Endothelial cell of umbilical vein (primary cell): ENCODE results near the gene C17orf67.

Experiments used
- EZH2 ChIP-seq: IDR thresholded peaks from 2 replicates; pipeline ENCODE4 v1.6.1; 2012; ENCODE audit warnings: borderline replicate concordance, low read depth, mild to moderate bottlenecking, moderate library complexity, low read length, inconsistent platforms; ENCODE audit not compliant: severe bottlenecking
- FOS ChIP-seq: IDR thresholded peaks from 2 replicates; pipeline ENCODE4 v1.6.1; 2011; ENCODE audit warnings: mild to moderate bottlenecking, low read length, moderate library complexity, borderline replicate concordance; ENCODE audit not compliant: insufficient read depth
- POLR2A ChIP-seq: IDR thresholded peaks from 2 replicates; pipeline ENCODE4 v1.6.1; 2012; ENCODE audit warnings: low read depth, mild to moderate bottlenecking, control low read depth, low read length
- POLR2AphosphoS5 ChIP-seq: IDR thresholded peaks from 2 replicates; pipeline ENCODE4 v1.6.1; 2012; ENCODE audit warnings: low read depth, mild to moderate bottlenecking, control low read depth, low read length, moderate library complexity; ENCODE audit not compliant: insufficient read depth
- TF ChIP-seq, protein P1 (sequence below), 2 donors: IDR thresholded peaks; 1 replicate in 1 of 2; 2 replicates in 1 of 2; pipeline ENCODE4 v1.5.1; 2011; ENCODE audit warnings: low read length in 2 of 2, mild to moderate bottlenecking in 2 of 2, moderate library complexity in 2 of 2, control low read depth in 1 of 2, inconsistent platforms in 1 of 2, low read depth in 1 of 2; ENCODE audit not compliant: insufficient read depth in 1 of 2; ENCODE audit errors: extremely low read depth in 1 of 2
- TF ChIP-seq, protein P2 (sequence below): IDR thresholded peaks from 2 replicates; pipeline ENCODE4 v1.6.1; 2011; ENCODE audit not compliant: insufficient read depth, insufficient read length

- TF ChIP-seq, protein P1, sequence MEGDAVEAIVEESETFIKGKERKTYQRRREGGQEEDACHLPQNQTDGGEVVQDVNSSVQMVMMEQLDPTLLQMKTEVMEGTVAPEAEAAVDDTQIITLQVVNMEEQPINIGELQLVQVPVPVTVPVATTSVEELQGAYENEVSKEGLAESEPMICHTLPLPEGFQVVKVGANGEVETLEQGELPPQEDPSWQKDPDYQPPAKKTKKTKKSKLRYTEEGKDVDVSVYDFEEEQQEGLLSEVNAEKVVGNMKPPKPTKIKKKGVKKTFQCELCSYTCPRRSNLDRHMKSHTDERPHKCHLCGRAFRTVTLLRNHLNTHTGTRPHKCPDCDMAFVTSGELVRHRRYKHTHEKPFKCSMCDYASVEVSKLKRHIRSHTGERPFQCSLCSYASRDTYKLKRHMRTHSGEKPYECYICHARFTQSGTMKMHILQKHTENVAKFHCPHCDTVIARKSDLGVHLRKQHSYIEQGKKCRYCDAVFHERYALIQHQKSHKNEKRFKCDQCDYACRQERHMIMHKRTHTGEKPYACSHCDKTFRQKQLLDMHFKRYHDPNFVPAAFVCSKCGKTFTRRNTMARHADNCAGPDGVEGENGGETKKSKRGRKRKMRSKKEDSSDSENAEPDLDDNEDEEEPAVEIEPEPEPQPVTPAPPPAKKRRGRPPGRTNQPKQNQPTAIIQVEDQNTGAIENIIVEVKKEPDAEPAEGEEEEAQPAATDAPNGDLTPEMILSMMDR (IDR thresholded peaks at IDR 0.05; ENCODE audit: extremely low read depth in 1 of 2, insufficient read depth in 1 of 2, low read depth in 1 of 2, low read length in 2 of 2) = no peak
- TF ChIP-seq EZH2 = no peak
- TF ChIP-seq POLR2A = no peak
- no peak for TF ChIP-seq POLR2AphosphoS5
- no peak for TF ChIP-seq FOS
- TF ChIP-seq, protein P2, sequence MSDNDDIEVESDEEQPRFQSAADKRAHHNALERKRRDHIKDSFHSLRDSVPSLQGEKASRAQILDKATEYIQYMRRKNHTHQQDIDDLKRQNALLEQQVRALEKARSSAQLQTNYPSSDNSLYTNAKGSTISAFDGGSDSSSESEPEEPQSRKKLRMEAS = no peak
Measured at GRCh38 chr17:56762988-56763387, 70.7 kb downstream of the C17orf67 start.
